GM15510 (cell line): ENCODE measurements around the gene SRMS.

Experiments used
- POLR2A ChIP-seq: IDR thresholded peaks from 3 replicates; pipeline ENCODE4 v1.6.1; 2011; ENCODE audit warnings: borderline replicate concordance; ENCODE audit not compliant: insufficient read length; ENCODE audit errors: extremely low read depth

Gene SRMS

DNA sequence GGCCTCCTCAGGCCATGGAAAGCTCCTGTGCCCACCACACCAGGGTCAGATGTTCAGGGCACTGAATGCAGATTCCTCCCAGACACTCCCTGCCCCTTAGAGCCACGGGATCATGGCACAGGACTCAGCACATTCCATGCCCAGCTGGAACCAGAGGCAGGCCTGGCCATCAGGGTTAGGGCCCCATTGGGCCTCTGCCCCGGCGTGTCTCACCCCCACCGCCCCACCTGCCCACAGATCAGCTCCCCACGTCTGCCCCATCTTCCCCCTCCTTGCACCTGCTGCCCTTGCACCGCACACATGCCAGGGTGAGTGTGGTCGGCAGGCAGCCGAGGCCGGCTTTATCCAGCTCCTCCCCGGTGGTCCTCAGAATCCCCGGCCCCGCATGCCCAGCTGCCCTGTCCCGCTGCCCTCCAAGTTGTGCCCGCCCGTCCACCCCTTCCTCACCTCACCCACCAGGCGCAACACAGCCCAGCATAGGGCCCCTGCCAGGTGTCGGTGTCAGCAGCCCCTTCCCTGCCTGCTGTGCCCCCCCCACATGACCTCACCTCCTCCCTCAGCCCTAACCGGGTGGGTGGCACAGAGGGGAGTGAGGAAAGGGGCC, 2.2 kb upstream of the SRMS start:
- TF ChIP-seq POLR2A, result no peak

DNA sequence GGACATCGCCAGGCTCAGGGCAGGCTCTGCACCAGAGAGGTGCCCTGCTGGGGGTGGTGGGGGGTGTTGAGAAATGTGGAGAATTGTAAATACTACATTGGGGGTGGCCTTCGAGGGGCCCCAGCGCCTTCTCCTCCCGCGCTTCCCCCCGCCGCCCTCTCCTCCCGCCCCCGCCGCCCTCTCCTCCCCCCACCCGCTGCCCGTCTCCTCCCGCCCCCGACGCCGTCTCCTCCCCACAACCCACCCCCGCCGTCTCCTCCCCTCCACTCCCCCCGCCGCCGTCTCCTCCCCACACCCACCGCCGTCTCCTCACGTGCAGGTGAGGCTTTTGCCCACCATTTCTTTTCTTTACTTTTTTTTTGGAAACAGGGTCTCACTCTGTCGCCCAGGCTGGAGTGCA, 1.5 kb upstream of the SRMS start:
- TF ChIP-seq POLR2A, result no peak

DNA sequence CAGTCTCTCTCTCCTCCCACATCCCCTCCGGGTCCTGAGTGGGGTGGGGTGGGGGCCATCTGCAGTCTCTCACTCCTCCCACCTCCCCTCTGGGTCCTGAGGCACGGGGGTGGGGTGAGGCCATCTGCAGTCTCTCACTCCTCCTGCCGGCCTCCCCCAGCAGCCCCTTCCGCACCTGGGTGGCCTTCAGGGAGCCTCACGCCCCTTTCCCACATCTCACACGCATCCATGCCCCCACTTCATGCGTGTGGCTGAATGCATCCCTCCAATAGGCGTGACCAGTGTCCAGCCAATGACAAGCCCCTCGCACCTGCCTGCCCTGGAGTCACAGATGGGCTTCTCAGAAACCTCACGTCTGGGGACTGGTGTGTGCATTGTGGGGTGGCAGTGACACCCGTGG, 993 bp upstream of the SRMS start:
- TF ChIP-seq POLR2A, result no peak

DNA sequence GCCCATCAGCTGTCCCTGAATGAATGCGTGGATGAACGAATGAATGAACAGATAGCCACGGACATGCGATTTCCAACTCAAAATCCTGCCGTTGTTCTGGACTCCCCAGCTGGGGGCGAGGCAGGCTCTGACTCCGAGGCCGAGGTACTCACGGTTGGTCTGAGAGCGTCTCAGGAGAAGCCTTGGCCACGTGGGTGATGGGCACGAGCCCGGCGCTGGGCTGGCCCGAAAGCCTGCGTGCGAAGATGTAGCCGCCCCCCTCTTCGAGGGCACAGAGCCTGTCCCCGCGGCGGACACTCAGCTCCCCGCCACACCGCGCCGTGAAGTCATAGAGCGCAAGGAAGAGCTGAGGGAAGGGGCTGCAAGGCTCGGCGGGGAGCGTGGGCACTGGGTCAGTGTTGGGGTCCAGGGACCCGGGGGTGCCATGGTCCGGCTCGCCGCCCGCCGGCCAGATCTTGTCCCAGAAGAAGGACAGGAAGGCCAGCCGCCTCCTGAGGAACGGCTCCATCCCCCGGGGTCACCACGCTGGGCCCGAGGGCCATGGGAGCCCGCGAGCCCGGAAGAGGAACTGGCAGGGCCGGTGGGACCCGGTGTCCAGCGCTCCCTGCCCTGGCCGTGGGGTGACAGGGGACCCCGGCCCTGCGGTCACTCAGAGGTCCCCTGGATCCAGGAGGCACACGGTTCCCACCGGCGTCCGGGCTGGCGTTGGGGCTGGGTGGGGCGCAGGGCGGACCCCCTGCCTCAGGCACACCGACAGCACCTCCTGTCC, 409 bp downstream of the SRMS start:
- TF ChIP-seq POLR2A, result no peak

DNA sequence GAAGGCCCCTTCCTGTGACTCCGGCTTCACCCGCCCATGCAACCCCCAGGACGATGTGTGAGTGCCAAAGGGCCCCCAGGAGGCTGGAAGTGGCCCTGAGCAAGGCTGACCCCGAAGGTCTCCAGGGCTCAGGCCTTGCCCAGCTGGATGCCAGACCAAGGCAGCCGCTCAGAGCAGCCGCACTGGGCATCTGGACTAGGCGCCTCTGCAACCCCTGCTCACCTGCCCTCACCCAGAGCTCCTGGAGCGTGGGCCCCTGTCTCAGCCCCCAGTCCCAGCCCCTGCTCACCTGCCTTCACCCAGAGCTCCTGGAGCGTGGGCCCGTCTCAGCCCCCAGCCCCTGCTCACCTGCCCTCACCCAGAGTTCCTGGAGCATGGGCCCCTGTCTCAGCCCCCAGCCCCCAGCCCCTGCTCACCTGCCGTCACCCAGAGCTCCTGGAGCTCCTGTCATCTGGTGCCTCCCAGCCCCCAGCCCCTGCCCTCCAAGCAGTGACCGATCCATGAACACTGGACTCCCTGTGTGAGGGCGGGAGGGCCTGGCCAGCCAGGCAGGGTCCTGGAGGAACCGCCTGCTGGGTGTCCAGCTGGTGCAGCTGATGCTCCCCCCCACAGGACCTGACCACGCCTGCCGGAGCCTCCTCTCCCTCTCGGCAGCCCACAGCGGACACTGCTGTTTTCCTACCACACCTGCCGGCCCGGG, 1.1 kb downstream of the SRMS start:
- no peak for TF ChIP-seq POLR2A

DNA sequence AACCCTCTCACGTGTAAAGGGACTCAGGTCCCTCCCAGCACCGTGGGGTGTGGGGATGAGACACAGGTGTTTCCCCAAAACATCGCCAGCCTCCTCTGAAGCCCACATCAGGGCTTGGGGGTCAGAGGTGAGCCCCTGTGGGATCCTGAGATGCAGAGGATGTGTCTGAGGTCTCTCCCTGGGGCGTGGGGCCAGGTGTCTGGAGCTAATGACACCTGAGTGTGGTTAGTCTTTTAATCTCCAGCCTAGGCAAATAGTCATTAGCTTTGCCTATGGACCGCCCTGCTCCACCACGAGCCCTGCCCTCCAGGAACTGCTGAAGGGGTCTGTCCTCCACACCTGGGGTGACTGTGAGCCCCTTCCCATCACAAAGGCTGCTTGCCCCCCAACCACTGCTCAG, 1.7 kb downstream of the SRMS start:
- no peak for TF ChIP-seq POLR2A

DNA sequence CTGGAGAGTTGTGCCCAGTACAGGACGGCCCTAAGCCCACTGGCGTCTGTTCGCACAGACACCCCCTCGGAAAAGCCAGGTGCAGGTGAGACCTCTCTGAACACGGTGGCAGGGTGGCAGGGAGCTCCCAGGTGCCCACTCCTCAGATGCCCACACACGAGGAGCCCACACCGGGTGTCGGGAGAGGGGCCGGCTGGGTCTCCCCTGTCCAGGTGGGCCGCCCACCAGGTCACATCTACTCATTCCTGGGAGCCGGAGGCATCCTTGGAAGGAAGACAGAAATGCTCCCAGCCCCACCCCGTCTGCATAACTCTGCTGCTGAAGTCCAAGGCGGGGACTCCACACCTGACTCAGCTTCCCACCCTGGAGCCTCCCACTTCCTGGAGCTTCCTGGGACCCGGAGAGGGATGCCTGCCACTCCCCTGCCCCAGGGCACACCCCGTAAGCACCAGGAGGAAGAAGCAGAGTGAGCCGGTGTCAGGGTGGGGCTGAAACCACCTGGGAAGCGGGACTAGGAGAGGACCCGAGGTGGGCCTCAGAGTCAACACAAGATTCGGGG, 2.5 kb downstream of the SRMS start:
- no peak for TF ChIP-seq POLR2A

DNA sequence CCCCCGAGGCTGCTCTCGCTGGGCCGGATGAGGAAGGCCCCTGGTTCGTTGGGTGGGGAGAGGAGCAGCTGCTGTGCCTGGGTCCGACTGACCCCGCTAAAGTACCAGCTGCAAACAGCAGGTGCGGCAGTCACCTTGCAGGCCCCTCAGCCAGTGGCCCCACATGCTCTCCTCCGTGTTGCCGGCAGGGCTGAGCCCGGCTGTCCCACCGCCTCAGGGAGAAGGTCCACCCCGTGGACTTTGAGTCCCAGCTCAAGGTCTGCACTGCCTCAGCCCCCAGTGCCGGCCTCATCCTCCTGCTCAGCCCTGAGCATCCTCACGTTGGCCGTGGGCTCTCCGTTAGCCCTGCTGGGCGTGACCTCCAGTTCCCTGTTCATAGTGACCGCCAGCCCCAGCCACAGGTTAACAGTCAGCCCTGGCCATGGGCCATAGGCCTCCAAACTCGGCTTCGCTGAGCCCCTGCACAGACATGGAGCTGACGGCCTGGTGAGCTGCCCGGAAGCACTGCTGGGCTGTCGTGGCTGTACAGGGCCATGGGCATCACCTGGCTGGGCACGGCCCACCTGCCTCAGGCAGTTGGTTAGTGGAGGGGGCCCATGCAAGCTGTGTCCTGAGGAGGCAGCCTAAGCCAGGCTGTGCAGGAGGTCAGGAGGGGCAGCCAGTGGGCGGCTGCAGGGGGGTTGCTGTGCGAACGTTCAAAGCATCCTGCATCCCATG, 3.1 kb downstream of the SRMS start:
- no peak for TF ChIP-seq POLR2A

DNA sequence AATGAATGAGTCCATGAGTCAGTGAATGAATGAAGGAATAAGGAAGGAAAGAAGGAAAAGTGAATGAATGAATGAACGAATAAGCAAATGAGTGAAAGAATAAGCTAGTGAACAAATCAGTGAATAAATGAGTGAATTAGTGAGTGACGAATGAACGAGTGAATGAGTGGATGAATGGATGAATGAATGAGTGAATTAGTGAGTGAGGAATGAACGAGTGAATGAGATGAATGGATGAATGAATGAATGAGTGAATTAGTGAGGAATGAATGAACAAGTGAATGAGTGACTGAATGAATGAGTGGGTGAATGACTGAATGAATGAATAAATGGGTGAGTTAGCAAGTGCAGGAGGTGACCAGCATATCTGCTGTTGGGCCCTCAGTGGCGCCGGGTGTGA, 3.8 kb downstream of the SRMS start:
- no peak for TF ChIP-seq POLR2A

DNA sequence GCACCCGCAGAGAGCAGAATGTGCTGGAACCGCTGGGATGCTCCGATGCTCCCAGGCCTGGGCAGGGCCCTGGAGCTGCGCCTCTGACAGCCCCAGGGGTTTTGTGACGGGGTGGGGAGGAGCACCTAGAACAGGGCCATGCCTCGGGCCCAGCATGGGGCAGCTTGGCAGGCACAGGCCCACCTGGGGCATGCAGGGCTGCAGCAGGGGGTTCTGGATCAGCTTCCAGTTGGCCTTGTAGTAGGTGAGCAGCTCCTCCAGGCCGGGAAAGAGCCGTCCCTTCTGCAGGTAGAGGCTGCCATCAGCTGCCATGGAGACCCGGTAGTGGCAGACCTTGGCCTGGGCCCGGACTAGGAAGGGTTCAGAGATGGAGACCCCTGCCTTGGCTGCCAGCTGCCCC, 4.4 kb downstream of the SRMS start:
- TF ChIP-seq POLR2A, result no peak

DNA sequence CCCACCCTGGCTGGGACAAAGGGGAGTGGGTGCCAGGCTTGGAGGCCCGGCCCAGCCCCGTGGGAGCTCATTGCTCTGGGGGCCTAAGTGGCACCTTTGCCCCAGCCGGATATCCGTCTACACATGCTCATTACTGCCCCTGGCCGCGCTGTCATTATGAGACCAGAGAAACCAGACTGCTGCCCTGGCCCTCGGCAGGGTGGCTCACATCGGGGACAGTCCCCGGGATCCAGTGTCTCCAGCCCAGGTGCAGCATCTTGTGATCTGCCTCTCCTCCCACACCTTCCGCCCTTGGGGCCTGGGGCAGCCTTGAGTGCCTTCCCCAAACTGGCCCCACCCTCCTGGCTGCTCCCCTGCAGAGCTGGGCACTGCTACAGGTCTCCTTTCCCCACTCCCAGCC, 4.9 kb downstream of the SRMS start:
- no peak for TF ChIP-seq POLR2A

DNA sequence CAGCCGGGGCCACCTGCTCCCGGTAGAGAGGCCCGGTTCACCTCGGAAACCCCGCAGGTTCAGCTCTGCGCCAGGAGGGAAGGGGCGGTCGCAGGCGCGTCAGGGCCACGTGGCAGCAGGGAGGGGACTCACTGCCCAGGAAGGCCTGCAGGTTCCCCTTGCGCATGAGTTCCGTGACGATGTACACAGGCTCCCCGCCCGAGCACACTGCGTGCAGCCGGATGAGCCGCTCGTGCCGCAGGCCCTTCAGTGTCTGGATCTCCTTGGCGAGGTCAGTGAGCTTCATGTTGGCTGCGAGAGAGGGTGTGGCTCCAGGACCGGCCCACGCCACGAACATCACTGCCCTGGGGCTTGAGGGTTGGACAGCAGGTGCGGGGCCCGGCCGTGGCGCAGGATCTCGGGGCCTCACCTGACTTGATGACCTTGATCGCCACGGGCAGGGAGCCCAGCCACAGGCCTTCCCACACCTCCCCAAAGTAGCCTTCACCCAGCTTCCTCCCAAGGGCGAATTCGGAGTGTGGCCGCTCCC, 5.5 kb downstream of the SRMS start:
- no peak for TF ChIP-seq POLR2A

DNA sequence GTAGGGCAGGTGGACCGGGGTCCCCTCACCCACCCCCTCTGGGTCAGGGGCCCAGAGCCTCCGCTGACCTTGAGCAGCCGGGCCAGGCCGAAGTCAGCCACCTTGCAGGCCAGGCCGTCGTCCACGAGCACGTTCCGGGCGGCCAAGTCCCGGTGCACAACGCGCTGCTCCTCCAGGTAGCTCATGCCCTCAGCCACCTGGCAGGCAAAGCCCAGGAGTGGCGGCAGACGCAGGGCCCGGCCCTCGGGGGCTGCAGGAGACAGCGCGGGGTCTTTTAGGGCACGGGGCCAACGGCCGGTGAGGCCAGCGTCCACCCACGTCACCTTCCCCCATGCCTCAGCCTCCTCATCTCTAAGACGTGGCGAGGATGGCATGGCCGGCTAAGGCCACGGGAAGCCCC, 6.2 kb downstream of the SRMS start:
- TF ChIP-seq POLR2A, result no peak

DNA sequence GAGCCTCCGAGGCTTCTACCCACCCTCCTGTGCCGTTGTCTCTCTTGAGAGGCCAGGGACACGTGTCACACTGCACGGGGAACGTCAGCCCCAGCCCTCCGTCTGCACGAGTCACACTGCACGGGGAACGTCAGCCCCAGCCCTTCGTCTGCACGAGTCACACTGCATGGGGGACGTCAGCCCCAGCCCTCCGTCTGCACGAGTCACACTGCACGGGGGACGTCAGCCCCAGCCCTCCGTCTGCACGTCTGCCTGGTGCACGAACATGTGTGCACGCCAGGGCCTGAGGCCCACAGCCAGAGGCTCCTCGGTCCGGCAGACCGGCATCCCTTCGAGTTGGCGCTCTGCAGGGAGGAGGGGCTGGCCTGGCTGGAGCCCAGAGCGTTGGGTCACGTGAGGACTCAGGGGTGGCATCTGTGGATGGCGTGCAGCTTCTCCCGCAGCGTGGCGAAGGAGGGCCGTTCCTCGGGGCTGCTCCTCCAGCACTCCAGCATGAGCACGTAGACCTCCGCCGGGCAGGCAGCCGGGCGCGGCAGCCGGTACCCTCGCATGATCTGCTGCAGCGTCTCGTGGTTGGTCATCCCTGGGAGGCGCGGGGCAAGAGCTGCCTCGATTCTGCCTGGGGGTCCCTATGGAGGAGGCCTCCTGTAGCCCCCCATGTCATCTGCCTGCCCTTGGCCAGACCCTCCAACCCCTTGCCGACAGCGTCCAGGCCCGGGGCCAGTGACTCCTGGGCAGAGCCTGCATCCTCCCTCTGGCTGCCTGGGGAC, 6.9 kb downstream of the SRMS start:
- TF ChIP-seq POLR2A, result no peak

DNA sequence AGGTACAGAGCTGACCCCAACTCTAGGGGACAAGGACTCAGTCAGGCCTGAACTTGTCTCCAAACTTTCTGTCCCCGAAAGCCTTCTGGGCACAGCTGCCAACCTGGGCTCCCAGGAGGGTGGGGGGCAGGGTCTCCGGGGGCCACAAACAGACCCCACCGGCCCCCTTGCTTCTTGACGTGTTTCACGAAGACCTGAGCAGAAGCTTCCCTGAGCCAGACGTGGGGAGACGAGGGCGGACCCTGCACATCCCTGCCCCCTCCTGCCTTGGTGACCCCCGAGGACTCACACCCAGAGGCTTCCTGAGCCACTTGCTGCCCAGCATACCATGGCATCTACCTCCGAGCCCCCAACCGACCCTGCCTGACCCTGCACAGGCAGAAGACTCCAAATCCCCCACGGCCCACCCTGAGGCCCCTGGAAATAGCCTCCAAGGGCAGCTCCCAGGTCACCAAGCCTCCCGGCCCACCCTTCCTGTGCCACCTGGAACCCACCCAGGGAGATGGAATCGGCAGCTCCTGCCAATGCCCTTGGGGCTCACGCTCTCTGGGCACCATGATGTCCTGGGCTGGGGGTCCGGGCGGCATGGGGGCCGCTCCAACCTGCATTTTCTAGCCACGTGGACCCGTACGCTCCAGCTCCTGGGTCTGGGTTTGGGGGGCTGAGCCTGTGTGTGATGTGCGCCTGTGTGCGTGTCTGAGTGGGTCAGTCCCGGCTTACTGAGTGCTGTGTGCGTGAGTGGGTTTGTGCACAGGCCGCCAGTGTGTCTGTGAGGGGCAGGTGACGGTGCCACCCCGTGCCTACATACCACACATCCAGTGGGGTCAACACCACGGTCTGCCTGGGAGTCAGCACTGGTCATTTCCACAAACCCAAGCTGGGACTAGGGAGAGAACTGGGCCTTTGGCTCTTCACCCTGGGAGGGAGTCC, 7.8 kb downstream of the SRMS start:
- TF ChIP-seq POLR2A, result no peak
